ENCODE results near the gene CPNE8. TPM values are rescaled to one million over a fixed set of nuclear protein-coding genes. Genes with fewer than 3 reads are reported as not detected.

The CPNE8 gene
- total and polyA plus RNA-seq, 10 of the 15 experiments (the other 5 are each of a cell fraction or from before 2014, with no cell fraction given) = 11.3 to 38.4 (median 18.9) TPM

DNA sequence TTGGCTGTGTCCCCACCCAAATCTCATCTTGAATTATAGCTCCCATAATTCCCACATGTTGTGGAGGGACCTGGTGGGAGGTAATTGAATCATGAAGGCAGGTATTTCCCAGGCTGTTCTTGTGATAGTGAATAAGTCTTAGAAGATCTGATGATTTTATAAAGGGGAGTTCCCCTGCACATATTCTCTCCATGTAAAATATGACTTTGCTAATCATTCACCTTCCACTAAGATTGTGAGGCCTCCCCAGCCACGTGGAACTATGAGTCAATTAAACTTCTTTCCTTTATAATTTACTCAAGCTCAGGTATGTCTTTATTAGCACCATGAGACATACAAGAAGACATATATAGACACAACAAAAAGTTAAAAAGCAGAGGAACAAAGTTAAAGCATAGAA is 120.0 kb downstream of the CPNE8 start:
- H3K4me3 ChIP-seq = no peak overlapping the region
- ChIA-PET CTCF (interaction anchor here (0.6 kb wide), 1 partner anchor 111 kb away, joined by 3 read pairs; no protein-coding TSS in a partner anchor), POLR2A (no interaction called here), RAD21 (ENCODE audit: unreplicated experiment) (interaction anchor here (0.6 kb wide), 1 partner anchor 26 kb away, joined by 3 read pairs; no protein-coding TSS in a partner anchor), SMC1A (ENCODE audit: uncharacterized antibody, unreplicated experiment) (interaction anchor here (0.6 to 0.7 kb wide), 3 partner anchors 114 to 253 kb away, joined by 3 to 4 read pairs (median 3); no protein-coding TSS in a partner anchor)
- intact Hi-C loops (cut with micrococcal nuclease; ENCODE audit: unreplicated experiment) = no loop called here
- H3K36me3 ChIP-seq (ENCODE audit: control insufficient read depth in 2 of 2, insufficient read depth in 2 of 2, low read length in 1 of 2) = no peaks in the 10 kb centered on the region
- BruUV-seq (replicated peaks) = no TSS peak
- H3K9me3 ChIP-seq (replicated peaks; ENCODE audit: control insufficient read depth, insufficient read depth, low read length) = peaks cover 7% of the 10 kb centered on the region
- no peaks in the 10 kb centered on the region; the same call in 1 of the 2 replicates for H3K79me2 ChIP-seq (ENCODE audit: control insufficient read depth, insufficient read depth, low read length)
- ATAC-seq (no peak), FAIRE-seq (no peak), DNase-seq (ENCODE audit: low read depth, low spot score) (no peak)
- no peak overlapping the region for H3K4me2 ChIP-seq (ENCODE audit: control insufficient read depth, insufficient read depth)
- 0% methylated on average over 1 of the region's 1 CpG for WGBS (ENCODE audit: insufficient coverage, insufficient replicate concordance, low lambda C conversion rate, missing lambda C conversion rate)
- no peaks in the 10 kb centered on the region for H3K27me3 ChIP-seq (replicated peaks in 1 of 2; ENCODE audit: control insufficient read depth in 2 of 2, insufficient read depth in 2 of 2, low read length in 1 of 2)
- H3K9ac ChIP-seq (ENCODE audit: control insufficient read depth, insufficient read depth, low read length) = no peak overlapping the region
- H2AFZ ChIP-seq (ENCODE audit: control insufficient read depth, low read depth, low read length) = no peak overlapping the region
- in situ Hi-C loops (cut with MboI) = loop anchor here (25.0 kb wide), 5 partner anchors 98 to 827 kb away; partner anchors contain the start of gene ABCD2
- H3K27ac ChIP-seq (ENCODE audit: control insufficient read depth, insufficient read depth) = no peak overlapping the region
- H4K20me1 ChIP-seq (ENCODE audit: control insufficient read depth, insufficient read depth) = no peaks in the 10 kb centered on the region
- no peaks in the 10 kb centered on the region for H3K4me1 ChIP-seq (ENCODE audit: control insufficient read depth, insufficient read depth, low read length)
- TF ChIP-seq, protein P1, sequence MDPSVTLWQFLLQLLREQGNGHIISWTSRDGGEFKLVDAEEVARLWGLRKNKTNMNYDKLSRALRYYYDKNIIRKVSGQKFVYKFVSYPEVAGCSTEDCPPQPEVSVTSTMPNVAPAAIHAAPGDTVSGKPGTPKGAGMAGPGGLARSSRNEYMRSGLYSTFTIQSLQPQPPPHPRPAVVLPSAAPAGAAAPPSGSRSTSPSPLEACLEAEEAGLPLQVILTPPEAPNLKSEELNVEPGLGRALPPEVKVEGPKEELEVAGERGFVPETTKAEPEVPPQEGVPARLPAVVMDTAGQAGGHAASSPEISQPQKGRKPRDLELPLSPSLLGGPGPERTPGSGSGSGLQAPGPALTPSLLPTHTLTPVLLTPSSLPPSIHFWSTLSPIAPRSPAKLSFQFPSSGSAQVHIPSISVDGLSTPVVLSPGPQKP (IDR thresholded peaks at IDR 0.05; ENCODE audit: low read depth, low read length) = no peak
- TF ChIP-seq MTA2 (IDR thresholded peaks at IDR 0.05; ENCODE audit: low read depth) = no peak
- no peak for TF ChIP-seq EED (IDR thresholded peaks at IDR 0.05; ENCODE audit: low read depth)
- TF ChIP-seq NFYA (IDR thresholded peaks at IDR 0.05; ENCODE audit: borderline replicate concordance, low read depth, low read length) = no peak
- no peak for TF ChIP-seq ETV6 (conservative IDR thresholded peaks at IDR 0.05 in 1 of 2, IDR thresholded peaks at IDR 0.05 in 1 of 2; ENCODE audit: borderline replicate concordance in 1 of 2, low read depth in 1 of 2)
- TF ChIP-seq MYB (IDR thresholded peaks at IDR 0.05; ENCODE audit: borderline replicate concordance, low read depth, low read length) = no peak
- TF ChIP-seq NFXL1 (IDR thresholded peaks at IDR 0.05; ENCODE audit: borderline replicate concordance) = no peak
- TF ChIP-seq, protein P2, sequence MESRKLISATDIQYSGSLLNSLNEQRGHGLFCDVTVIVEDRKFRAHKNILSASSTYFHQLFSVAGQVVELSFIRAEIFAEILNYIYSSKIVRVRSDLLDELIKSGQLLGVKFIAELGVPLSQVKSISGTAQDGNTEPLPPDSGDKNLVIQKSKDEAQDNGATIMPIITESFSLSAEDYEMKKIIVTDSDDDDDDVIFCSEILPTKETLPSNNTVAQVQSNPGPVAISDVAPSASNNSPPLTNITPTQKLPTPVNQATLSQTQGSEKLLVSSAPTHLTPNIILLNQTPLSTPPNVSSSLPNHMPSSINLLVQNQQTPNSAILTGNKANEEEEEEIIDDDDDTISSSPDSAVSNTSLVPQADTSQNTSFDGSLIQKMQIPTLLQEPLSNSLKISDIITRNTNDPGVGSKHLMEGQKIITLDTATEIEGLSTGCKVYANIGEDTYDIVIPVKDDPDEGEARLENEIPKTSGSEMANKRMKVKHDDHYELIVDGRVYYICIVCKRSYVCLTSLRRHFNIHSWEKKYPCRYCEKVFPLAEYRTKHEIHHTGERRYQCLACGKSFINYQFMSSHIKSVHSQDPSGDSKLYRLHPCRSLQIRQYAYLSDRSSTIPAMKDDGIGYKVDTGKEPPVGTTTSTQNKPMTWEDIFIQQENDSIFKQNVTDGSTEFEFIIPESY (IDR thresholded peaks at IDR 0.05) = no peak
- no peak for TF ChIP-seq PRDM15 (CRISPR knock-in tag; IDR thresholded peaks at IDR 0.05)
- no peak for TF ChIP-seq ZNF622 (IDR thresholded peaks at IDR 0.05)
- TF ChIP-seq PAX5 (IDR thresholded peaks at IDR 0.05; ENCODE audit: borderline replicate concordance, low read depth, low read length) = no peak
- TF ChIP-seq, protein P3, sequence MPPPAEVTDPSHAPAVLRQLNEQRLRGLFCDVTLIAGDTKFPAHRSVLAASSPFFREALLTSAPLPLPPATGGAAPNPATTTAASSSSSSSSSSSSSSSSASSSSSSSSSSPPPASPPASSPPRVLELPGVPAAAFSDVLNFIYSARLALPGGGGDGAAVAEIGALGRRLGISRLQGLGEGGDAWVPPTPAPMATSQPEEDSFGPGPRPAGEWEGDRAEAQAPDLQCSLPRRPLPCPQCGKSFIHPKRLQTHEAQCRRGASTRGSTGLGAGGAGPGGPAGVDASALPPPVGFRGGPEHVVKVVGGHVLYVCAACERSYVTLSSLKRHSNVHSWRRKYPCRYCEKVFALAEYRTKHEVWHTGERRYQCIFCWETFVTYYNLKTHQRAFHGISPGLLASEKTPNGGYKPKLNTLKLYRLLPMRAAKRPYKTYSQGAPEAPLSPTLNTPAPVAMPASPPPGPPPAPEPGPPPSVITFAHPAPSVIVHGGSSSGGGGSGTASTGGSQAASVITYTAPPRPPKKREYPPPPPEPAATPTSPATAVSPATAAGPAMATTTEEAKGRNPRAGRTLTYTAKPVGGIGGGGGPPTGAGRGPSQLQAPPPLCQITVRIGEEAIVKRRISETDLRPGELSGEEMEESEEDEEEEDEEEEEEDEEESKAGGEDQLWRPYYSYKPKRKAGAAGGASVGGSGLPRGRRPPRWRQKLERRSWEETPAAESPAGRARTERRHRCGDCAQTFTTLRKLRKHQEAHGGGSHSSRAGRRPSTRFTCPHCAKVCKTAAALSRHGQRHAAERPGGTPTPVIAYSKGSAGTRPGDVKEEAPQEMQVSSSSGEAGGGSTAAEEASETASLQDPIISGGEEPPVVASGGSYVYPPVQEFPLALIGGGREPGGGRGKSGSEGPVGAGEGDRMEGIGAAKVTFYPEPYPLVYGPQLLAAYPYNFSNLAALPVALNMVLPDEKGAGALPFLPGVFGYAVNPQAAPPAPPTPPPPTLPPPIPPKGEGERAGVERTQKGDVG (CRISPR knock-in tag; IDR thresholded peaks at IDR 0.05) = no peak
- no peak for TF ChIP-seq MEF2B (IDR thresholded peaks at IDR 0.05; ENCODE audit: partially characterized antibody, poor library complexity, severe bottlenecking)
